ENCODE results near the gene C6orf62. TPM values are rescaled to one million over a fixed set of nuclear protein-coding genes. Genes with fewer than 3 reads are reported as not detected.

Gene C6orf62
- total and polyA plus RNA-seq, 2 experiments from 2014 or later: 66.7 to 79.9 TPM

GRCh38 chr6:24759718-24760117 is 40.8 kb upstream of the C6orf62 start (continued):
- no peak for TF ChIP-seq ZNF462 (CRISPR knock-in tag; IDR thresholded peaks at IDR 0.05)

- no peaks in the 10 kb centered on the region for H3F3A ChIP-seq (replicated peaks; ENCODE audit: low read depth)
- H3K27ac ChIP-seq (ENCODE audit: low read depth): no peak overlapping the region
- H3K4me2 ChIP-seq: no peak overlapping the region
- peaks cover 6% of the 10 kb centered on the region for H3K9me2 ChIP-seq (ENCODE audit: insufficient read depth)
- no peaks in the 10 kb centered on the region for H3K36me3 ChIP-seq (ENCODE audit: insufficient read depth)
- Mint-ChIP-seq H3K27ac (no peak overlapping the region), H3K4me1 (peaks cover 5% of the 10 kb centered on the region; the same call in 2 of the 3 replicates), H3K36me3 (ENCODE audit: low read depth) (no peaks in the 10 kb centered on the region; the same call in 2 of the 3 replicates), H3K4me3 (no peak overlapping the region), H3K9me3 (peaks cover 6% of the 10 kb centered on the region; the same call in 1 of the 3 replicates), H3K27me3 (ENCODE audit: insufficient read depth, low read depth, poor library complexity) (peaks cover 1% of the 10 kb centered on the region)
- H3K79me2 ChIP-seq (replicated peaks; ENCODE audit: insufficient read depth): no peaks in the 10 kb centered on the region
- no peaks in the 10 kb centered on the region for H4K20me1 ChIP-seq (replicated peaks; ENCODE audit: insufficient read depth)
- peaks cover 4% of the 10 kb centered on the region; the same call in 1 of the 2 replicates for H3K4me1 ChIP-seq (ENCODE audit: insufficient read depth)
- no peaks in the 10 kb centered on the region for H3K27me3 ChIP-seq (ENCODE audit: insufficient read depth)
- no peak for ATAC-seq
- H3K4me3 ChIP-seq: no peak overlapping the region
- DNase-seq (ENCODE audit: low spot score): no peak
- H2AFZ ChIP-seq: peak overlapping the region; percentile 77; the same call in 1 of the 2 replicates
- TF ChIP-seq NANOG (IDR thresholded peaks at IDR 0.05; ENCODE audit: borderline replicate concordance): no peak
- TF ChIP-seq CREB1 (CRISPR knock-in tag; IDR thresholded peaks at IDR 0.05; ENCODE audit: low read depth): no peak
- no peak for TF ChIP-seq EZH2phosphoT487 (IDR thresholded peaks at IDR 0.05; ENCODE audit: unreplicated experiment)
- TF ChIP-seq POLR2AphosphoS5 (IDR thresholded peaks at IDR 0.05; ENCODE audit: low read depth): no peak
- TF ChIP-seq ETS1 (IDR thresholded peaks at IDR 0.05): no peak
- TF ChIP-seq ZNF462 (CRISPR knock-in tag; IDR thresholded peaks at IDR 0.05): no peak
- TF ChIP-seq JUNB (IDR thresholded peaks at IDR 0.05; ENCODE audit: unreplicated experiment): no peak
- TF ChIP-seq STAT1 (IDR thresholded peaks at IDR 0.05; ENCODE audit: unreplicated experiment): no peak
These were observed 38.7 kb upstream of the C6orf62 start for GRCh38 chr6:24757611-24758010.
